ENCODE data around the gene NDUFS4.
"Not testable (repeated sequence)": the region's sequence is repeated elsewhere in the genome, so short reads cannot be mapped to it uniquely, and the experiment has no call there.

NDUFS4 gene

GRCh38 chr5:53649352-53649751 lies 88.9 kb downstream of the NDUFS4 start:
- no peak for FAIRE-seq
- no peak for DNase-seq (ENCODE audit: insufficient read length, low spot score)
- TF ChIP-seq POLR2A (IDR thresholded peaks at IDR 0.05; ENCODE audit: low read depth, low read length): no peak

GRCh38 chr5:53660573-53660972 lies 100.1 kb downstream of the NDUFS4 start:
- not testable (repeated sequence) for FAIRE-seq

GRCh38 chr5:53665313-53665712 lies 104.9 kb downstream of the NDUFS4 start:
- FAIRE-seq; DNase-seq (ENCODE audit: insufficient read length, low spot score): not testable (repeated sequence)

More at GRCh38 chr5:53660573-53660972, 100.1 kb downstream of the NDUFS4 start:
- DNase-seq (ENCODE audit: insufficient read length, low spot score): not testable (repeated sequence)

GRCh38 chr5:53667621-53668020 lies 107.2 kb downstream of the NDUFS4 start:
- no peak for TF ChIP-seq POLR2A (IDR thresholded peaks at IDR 0.05; ENCODE audit: low read depth, low read length)

GRCh38 chr5:53671447-53671846 lies 111.0 kb downstream of the NDUFS4 start:
- no peak for DNase-seq (ENCODE audit: insufficient read length, low spot score)
- TF ChIP-seq POLR2A (IDR thresholded peaks at IDR 0.05; ENCODE audit: low read depth, low read length): no peak

More at GRCh38 chr5:53667621-53668020, 107.2 kb downstream of the NDUFS4 start:
- DNase-seq (ENCODE audit: insufficient read length, low spot score): no peak
- no peak for FAIRE-seq

GRCh38 chr5:53674121-53674520 lies 113.7 kb downstream of the NDUFS4 start:
- FAIRE-seq: no peak
- DNase-seq (ENCODE audit: insufficient read length, low spot score): no peak
- TF ChIP-seq POLR2A (IDR thresholded peaks at IDR 0.05; ENCODE audit: low read depth, low read length): no peak

More at GRCh38 chr5:53671447-53671846, 111.0 kb downstream of the NDUFS4 start:
- no peak for FAIRE-seq

- DNase-seq (ENCODE audit: insufficient read length, low spot score) (no peak), FAIRE-seq (peak; percentile 50)
- no peak for TF ChIP-seq POLR2A (IDR thresholded peaks at IDR 0.05; ENCODE audit: low read depth, low read length)
Measured at GRCh38 chr5:53677632-53678031, 117.2 kb downstream of the NDUFS4 start.

GRCh38 chr5:53678981-53679660 lies 118.7 kb downstream of the NDUFS4 start:
- FAIRE-seq (no peak), DNase-seq (ENCODE audit: insufficient read length, low spot score) (no peak)
- TF ChIP-seq POLR2A (IDR thresholded peaks at IDR 0.05; ENCODE audit: low read depth, low read length): no peak

GRCh38 chr5:53681079-53681478 lies 120.6 kb downstream of the NDUFS4 start:
- no peak for DNase-seq (ENCODE audit: insufficient read length, low spot score)
- no peak for TF ChIP-seq POLR2A (IDR thresholded peaks at IDR 0.05; ENCODE audit: low read depth, low read length)
- no peak for FAIRE-seq

- TF ChIP-seq POLR2A (IDR thresholded peaks at IDR 0.05; ENCODE audit: low read depth, low read length): no peak
- FAIRE-seq (no peak), DNase-seq (ENCODE audit: insufficient read length, low spot score) (no peak)
Measured at GRCh38 chr5:53691014-53691413, 130.6 kb downstream of the NDUFS4 start.

- no peak for FAIRE-seq
- DNase-seq (ENCODE audit: insufficient read length, low spot score): no peak
- no peak for TF ChIP-seq POLR2A (IDR thresholded peaks at IDR 0.05; ENCODE audit: low read depth, low read length)
Measured at GRCh38 chr5:53694520-53695022, 134.1 kb downstream of the NDUFS4 start.

GRCh38 chr5:53710405-53710804 lies 150.0 kb downstream of the NDUFS4 start:
- not testable (repeated sequence) for FAIRE-seq; DNase-seq (ENCODE audit: insufficient read length, low spot score)

- TF ChIP-seq POLR2A (IDR thresholded peaks at IDR 0.05; ENCODE audit: low read depth, low read length): no peak
- FAIRE-seq: no peak
- DNase-seq (ENCODE audit: insufficient read length, low spot score): no peak
Measured at GRCh38 chr5:53712327-53712726, 151.9 kb downstream of the NDUFS4 start.

- DNase-seq (ENCODE audit: insufficient read length, low spot score) (no peak), FAIRE-seq (no peak)
Measured at GRCh38 chr5:53713978-53714666, 153.7 kb downstream of the NDUFS4 start.

GRCh38 chr5:53714667-53715010 lies 154.2 kb downstream of the NDUFS4 start:
- DNase-seq (ENCODE audit: insufficient read length, low spot score) (no peak), FAIRE-seq (no peak)
- no peak for TF ChIP-seq POLR2A (IDR thresholded peaks at IDR 0.05; ENCODE audit: low read depth, low read length)

More at GRCh38 chr5:53713978-53714666, 153.7 kb downstream of the NDUFS4 start:
- no peak for TF ChIP-seq POLR2A (IDR thresholded peaks at IDR 0.05; ENCODE audit: low read depth, low read length)

Data from H54 (cell line).